LNCaP clone FGC (cell line): Measurements from ENCODE around the gene ZBTB47.

Source experiments
- DNase-seq: peaks from one replicate; pipeline ENCODE4 v3.0.0-alpha.2; 2011; ENCODE audit warnings: low read depth
- H3K4me3 ChIP-seq: 2 replicates; pipeline ENCODE4 v1.5.1; 2011; ENCODE audit warnings: mild to moderate bottlenecking, low read depth, low read length, control low read depth
- CTCF ChIP-seq: IDR thresholded peaks from 2 replicates; pipeline ENCODE4 v1.5.1; 2012; ENCODE audit warnings: mild to moderate bottlenecking; ENCODE audit not compliant: control insufficient read depth, insufficient read depth; ENCODE audit errors: extremely low read depth

ZBTB47 gene

GRCh38 chr3:42692667-42693529 lies 39.4 kb downstream of the ZBTB47 start:
- DNase-seq, result no peak

GRCh38 chr3:42693530-42693930 lies 40.0 kb downstream of the ZBTB47 start:
- DNase-seq, result no peak
- no peak for TF ChIP-seq CTCF
- H3K4me3 ChIP-seq, result no peak overlapping the region

More at GRCh38 chr3:42692667-42693529, 39.4 kb downstream of the ZBTB47 start:
- H3K4me3 ChIP-seq, result no peak overlapping the region
- no peak for TF ChIP-seq CTCF

GRCh38 chr3:42694366-42694765 lies 40.9 kb downstream of the ZBTB47 start:
- no peak for TF ChIP-seq CTCF
- no peak overlapping the region for H3K4me3 ChIP-seq
- DNase-seq, result no peak

GRCh38 chr3:42696356-42697288 lies 43.1 kb downstream of the ZBTB47 start:
- no peak overlapping the region for H3K4me3 ChIP-seq
- TF ChIP-seq CTCF, result no peak
- no peak for DNase-seq

- H3K4me3 ChIP-seq, result no peak overlapping the region
- no peak for DNase-seq
- TF ChIP-seq CTCF, result no peak
These were observed 44.0 kb downstream of the ZBTB47 start for GRCh38 chr3:42697289-42698051.

GRCh38 chr3:42698216-42698910 lies 44.9 kb downstream of the ZBTB47 start:
- DNase-seq, result no peak
- H3K4me3 ChIP-seq, result no peak overlapping the region
- no peak for TF ChIP-seq CTCF
